Measurements from ENCODE around the gene GRID2. TPM values are rescaled to one million over a fixed set of nuclear protein-coding genes. Genes with fewer than 3 reads are reported as not detected.

The GRID2 gene
- total RNA-seq, 2 donors from 2014 or later: 0.28 TPM; not detected in 1

- Histone ChIP-seq H3K4me3 (no peak overlapping the region), H3K27ac (no peak overlapping the region)
- no peak for ATAC-seq (ENCODE audit: insufficient number of reproducible peaks, low FRiP score, low read depth)
Measured at GRCh38 chr4:92679149-92679548, 375.4 kb downstream of the GRID2 start.

GRCh38 chr4:92714640-92715039 lies 410.9 kb downstream of the GRID2 start:
- ATAC-seq (ENCODE audit: insufficient number of reproducible peaks, low FRiP score, low read depth) (no peak), DNase-seq (ENCODE audit: low spot score) (no peak)
- TF ChIP-seq, protein P1, sequence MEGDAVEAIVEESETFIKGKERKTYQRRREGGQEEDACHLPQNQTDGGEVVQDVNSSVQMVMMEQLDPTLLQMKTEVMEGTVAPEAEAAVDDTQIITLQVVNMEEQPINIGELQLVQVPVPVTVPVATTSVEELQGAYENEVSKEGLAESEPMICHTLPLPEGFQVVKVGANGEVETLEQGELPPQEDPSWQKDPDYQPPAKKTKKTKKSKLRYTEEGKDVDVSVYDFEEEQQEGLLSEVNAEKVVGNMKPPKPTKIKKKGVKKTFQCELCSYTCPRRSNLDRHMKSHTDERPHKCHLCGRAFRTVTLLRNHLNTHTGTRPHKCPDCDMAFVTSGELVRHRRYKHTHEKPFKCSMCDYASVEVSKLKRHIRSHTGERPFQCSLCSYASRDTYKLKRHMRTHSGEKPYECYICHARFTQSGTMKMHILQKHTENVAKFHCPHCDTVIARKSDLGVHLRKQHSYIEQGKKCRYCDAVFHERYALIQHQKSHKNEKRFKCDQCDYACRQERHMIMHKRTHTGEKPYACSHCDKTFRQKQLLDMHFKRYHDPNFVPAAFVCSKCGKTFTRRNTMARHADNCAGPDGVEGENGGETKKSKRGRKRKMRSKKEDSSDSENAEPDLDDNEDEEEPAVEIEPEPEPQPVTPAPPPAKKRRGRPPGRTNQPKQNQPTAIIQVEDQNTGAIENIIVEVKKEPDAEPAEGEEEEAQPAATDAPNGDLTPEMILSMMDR (IDR thresholded peaks at IDR 0.05): no peak
- Histone ChIP-seq H3K27ac (no peak overlapping the region), H3K36me3 (no peaks in the 10 kb centered on the region), H3K27me3 (replicated peaks; ENCODE audit: insufficient read depth) (no peaks in the 10 kb centered on the region), H3K9me3 (no peaks in the 10 kb centered on the region), H3K4me1 (ENCODE audit: control insufficient read depth in 1 of 2, low read depth in 2 of 2) (no peaks in the 10 kb centered on the region), H3K4me3 (no peak overlapping the region)

More at GRCh38 chr4:92679149-92679548, 375.4 kb downstream of the GRID2 start:
- no peak for DNase-seq (ENCODE audit: low spot score)
- Histone ChIP-seq H3K9me3 (no peaks in the 10 kb centered on the region), H3K4me1 (ENCODE audit: control insufficient read depth in 1 of 2, low read depth in 2 of 2) (no peaks in the 10 kb centered on the region), H3K27me3 (replicated peaks; ENCODE audit: insufficient read depth) (no peaks in the 10 kb centered on the region), H3K36me3 (no peaks in the 10 kb centered on the region)
- TF ChIP-seq, protein P1 (IDR thresholded peaks at IDR 0.05): no peak

DNA sequence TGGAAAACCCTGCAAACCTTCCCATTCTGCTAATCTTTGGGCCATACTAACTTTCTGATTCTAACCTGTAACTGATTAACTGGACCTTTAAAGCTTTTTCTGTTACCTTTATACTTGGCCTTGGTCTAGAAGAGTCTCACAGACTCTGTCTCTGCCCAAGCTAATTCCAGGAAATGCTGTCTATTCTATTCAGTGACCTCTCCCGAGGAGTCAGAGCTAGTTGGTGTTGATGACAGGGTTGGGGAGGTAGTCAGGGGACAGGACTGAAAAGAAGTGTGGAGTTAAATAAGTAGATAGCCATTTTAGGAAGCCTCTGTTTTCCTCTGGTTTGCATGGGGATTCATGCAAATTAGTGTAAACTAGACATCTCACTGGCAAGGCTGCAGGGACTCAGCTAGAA lies 429.5 kb downstream of the GRID2 start:
- TF ChIP-seq, protein P1 (IDR thresholded peaks at IDR 0.05): no peak
- Histone ChIP-seq H3K27me3 (replicated peaks; ENCODE audit: insufficient read depth) (no peaks in the 10 kb centered on the region), H3K9me3 (no peaks in the 10 kb centered on the region), H3K4me3 (no peak overlapping the region), H3K4me1 (ENCODE audit: control insufficient read depth in 1 of 2, low read depth in 2 of 2) (no peaks in the 10 kb centered on the region), H3K27ac (no peak overlapping the region), H3K36me3 (no peaks in the 10 kb centered on the region)
- ATAC-seq (ENCODE audit: insufficient number of reproducible peaks, low FRiP score, low read depth): no peak
- DNase-seq (ENCODE audit: low spot score): no peak

DNA sequence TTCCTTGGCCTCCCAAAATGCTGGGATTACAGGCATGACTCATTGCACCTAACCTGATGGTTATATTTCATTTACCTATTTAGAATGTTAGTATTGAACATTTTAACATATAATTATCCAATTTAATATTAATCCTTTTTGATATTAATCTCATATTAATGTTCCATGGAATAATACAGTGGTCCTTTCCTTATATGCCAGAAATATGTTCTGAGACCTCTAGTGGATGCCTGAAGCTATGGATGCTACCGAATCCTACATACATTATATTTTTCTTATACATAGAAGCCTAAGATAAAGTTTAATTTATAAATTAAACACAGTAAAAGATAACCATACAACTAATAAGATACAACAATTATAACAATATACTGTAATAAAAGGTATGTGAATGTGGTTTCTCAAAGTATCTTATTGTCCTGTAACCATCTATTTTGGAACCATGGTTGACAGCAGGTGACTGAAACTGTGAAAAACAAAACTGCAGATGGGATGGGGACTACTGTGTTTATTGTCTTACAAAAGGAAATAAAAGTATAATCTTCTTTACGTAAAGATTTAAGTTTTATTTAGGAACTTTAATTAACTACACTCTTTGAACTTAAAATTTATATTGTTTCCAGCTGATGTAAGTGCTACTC lies 431.4 kb downstream of the GRID2 start:
- no peaks in the 10 kb centered on the region for H3K27me3 ChIP-seq (replicated peaks; ENCODE audit: insufficient read depth)
- no peaks in the 10 kb centered on the region for H3K36me3 ChIP-seq
- ATAC-seq (ENCODE audit: insufficient number of reproducible peaks, low FRiP score, low read depth) (no peak), DNase-seq (ENCODE audit: low spot score) (no peak)
- TF ChIP-seq, protein P1 (IDR thresholded peaks at IDR 0.05): no peak
- no peak overlapping the region for H3K4me3 ChIP-seq
- H3K27ac ChIP-seq: no peak overlapping the region
- H3K4me1 ChIP-seq (ENCODE audit: control insufficient read depth in 1 of 2, low read depth in 2 of 2): no peaks in the 10 kb centered on the region
- no peaks in the 10 kb centered on the region for H3K9me3 ChIP-seq

DNA sequence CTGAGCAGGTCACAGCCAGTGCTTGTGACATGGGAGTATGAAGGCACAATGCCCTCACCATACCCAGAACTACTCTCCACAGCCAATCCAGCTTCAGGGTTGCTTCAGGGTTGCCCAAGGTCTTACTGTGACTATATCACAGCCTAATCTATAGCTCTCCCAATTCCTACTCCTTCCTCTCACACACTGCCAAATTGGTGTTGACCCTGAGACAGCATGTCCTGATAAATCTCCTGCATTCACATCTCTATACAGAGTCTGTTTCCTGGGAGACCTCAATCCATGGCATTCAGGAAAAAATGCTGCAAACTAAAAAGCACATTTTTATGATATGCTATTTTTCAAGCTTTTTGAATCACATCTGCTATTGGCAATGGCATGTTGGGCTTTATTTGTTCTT lies 456.7 kb downstream of the GRID2 start:
- DNase-seq (ENCODE audit: low spot score) (no peak), ATAC-seq (ENCODE audit: insufficient number of reproducible peaks, low FRiP score, low read depth) (no peak)
- Histone ChIP-seq H3K27me3 (replicated peaks; ENCODE audit: insufficient read depth) (no peaks in the 10 kb centered on the region), H3K4me3 (no peak overlapping the region), H3K36me3 (no peaks in the 10 kb centered on the region), H3K4me1 (ENCODE audit: control insufficient read depth in 1 of 2, low read depth in 2 of 2) (no peaks in the 10 kb centered on the region), H3K9me3 (no peaks in the 10 kb centered on the region), H3K27ac (no peak overlapping the region)
- TF ChIP-seq, protein P1 (IDR thresholded peaks at IDR 0.05): no peak

Measured in thoracic aorta (tissue), 2 donors.